GM13977 (cell line): ENCODE measurements around the gene LRRC1.

Experiments used
- DNase-seq: peaks from one replicate; pipeline ENCODE4 v3.0.0; 2012; ENCODE audit warnings: low spot score
- CTCF ChIP-seq: IDR thresholded peaks from 2 replicates; pipeline ENCODE4 v1.5.1; 2012; ENCODE audit warnings: mild to moderate bottlenecking, control low read depth; ENCODE audit not compliant: insufficient read depth; ENCODE audit errors: extremely low read depth, missing control alignments
- in situ Hi-C: fragments of 300-500 bp; cut with MboI; formaldehyde crosslinking; loops from one replicate; pipeline ENCODE4 v1.12.0; 2022; ENCODE audit warnings: low sequenced_read_pairs, low pct_unique_long_range_greater_than_20kb, mixed read lengths, inconsistent platforms; ENCODE audit not compliant: unreplicated experiment

Gene LRRC1

DNA sequence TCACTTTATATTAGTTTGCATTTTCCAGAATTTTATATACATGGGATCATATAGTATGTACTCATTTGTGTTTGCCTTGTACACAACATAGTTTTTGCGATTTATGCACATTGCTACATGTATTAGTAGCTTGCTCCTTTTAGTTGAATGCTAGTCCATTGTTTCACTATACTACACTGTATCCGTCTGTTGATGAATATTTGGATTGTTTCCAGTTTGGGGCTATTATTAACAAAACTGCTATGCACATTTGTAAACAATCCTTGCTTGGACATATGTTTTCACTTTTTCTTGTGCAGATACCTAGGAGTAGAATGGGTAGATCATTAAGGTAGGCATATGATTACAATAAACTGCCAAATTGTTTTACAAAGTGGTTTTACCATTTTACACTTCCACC, 3.9 kb upstream of the LRRC1 start:
- in situ Hi-C loops, result no loop called here
- DNase-seq, result no peak

DNA sequence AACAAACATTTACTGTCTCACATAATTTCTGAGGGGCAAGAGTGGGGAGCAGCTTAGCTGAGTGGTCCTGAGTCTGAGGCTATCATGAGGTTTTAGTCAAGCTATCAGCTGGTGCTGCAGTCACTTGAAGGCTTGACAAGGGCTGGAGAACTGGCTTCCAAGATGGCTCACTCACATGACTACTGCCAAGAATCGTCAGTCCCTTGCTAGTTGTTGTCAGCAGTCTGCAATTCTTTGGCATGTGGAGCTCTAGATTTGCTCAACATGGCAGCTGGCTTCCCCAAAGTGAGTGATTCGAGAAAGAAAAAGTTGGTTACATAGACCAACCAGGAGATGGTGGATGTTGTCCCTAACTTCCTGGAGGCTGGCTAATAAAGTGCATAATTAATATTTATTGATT, 2.8 kb upstream of the LRRC1 start:
- in situ Hi-C loops, result no loop called here
- no peak for DNase-seq
- no peak for TF ChIP-seq CTCF

More for the DNA sequence above, 3.9 kb upstream of the LRRC1 start:
- TF ChIP-seq CTCF, result no peak

- DNase-seq, result no peak
- in situ Hi-C loops, result no loop called here
- no peak for TF ChIP-seq CTCF
Observed at GRCh38 chr6:53792973-53793317, 1.9 kb upstream of the LRRC1 start.

- TF ChIP-seq CTCF, result no peak
- in situ Hi-C loops, result no loop called here
- peak; percentile 23 for DNase-seq
Observed at GRCh38 chr6:53793318-53794136, 1.3 kb upstream of the LRRC1 start.

DNA sequence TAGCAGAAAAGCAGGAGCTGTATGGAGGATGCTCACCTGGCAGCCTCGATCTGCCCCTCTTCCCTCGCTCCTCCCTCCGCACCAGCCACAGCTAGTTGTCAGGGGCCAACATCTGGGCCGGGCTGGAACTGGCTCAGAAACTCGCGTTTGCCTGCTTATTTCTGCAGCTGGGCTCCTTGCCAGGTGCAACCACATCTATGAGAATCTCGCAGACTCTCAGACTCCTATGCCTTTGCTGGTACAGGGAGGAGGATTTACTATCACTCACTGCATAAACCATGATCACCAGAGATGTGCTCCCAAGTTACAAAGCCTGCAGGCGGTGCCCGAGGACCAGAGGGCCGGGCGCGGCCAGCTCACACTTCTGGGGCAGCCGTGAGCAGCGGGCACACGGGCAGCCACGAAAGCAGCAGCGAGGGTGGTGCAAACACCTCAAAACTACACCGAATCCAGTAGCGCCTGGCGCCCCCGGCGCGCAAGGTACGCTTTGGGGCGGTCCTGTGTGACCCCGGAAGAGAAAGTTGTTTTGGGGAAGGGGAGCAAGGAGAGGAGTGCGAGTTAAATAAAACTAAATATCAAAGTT, 577 bp upstream of the LRRC1 start:
- in situ Hi-C loops, result no loop called here
- TF ChIP-seq CTCF, result peak; percentile 12
- DNase-seq, result peak; percentile 69

GRCh38 chr6:53795340-53795701, 516 bp downstream of the LRRC1 start:
- no peak for TF ChIP-seq CTCF
- DNase-seq, result peak; percentile 22
- in situ Hi-C loops, result no loop called here
